BE2C (cell line): ENCODE data around the gene UBE2D2.

Source experiments
- DNase-seq: peaks from one replicate; pipeline ENCODE4 v3.0.0-alpha.2; 2020
- H3K27me3 ChIP-seq: fragments of 250-450 bp; sonication (Bioruptor Pico); 2 replicates; pipeline ENCODE4 v1.5.1; 2020; ENCODE audit warnings: mild to moderate bottlenecking
- H3K36me3 ChIP-seq: fragments of 250-450 bp; sonication (Bioruptor Pico); 2 replicates; pipeline ENCODE4 v1.5.1; 2020; ENCODE audit warnings: mild to moderate bottlenecking
- H3K4me1 ChIP-seq: fragments of 250-450 bp; sonication (Bioruptor Pico); 2 replicates; pipeline ENCODE4 v1.5.1; 2020
- H3K4me3 ChIP-seq: 2 replicates; pipeline ENCODE4 v1.5.1; 2011; ENCODE audit warnings: low read depth, low read length
- H3K9me3 ChIP-seq: fragments of 250-450 bp; sonication (Bioruptor Pico); 2 replicates; pipeline ENCODE4 v1.5.1; 2020
- CTCF ChIP-seq: IDR thresholded peaks from 2 replicates; pipeline ENCODE4 v1.5.1; 2012; ENCODE audit warnings: mild to moderate bottlenecking, low read depth, low read length

The UBE2D2 gene

DNA sequence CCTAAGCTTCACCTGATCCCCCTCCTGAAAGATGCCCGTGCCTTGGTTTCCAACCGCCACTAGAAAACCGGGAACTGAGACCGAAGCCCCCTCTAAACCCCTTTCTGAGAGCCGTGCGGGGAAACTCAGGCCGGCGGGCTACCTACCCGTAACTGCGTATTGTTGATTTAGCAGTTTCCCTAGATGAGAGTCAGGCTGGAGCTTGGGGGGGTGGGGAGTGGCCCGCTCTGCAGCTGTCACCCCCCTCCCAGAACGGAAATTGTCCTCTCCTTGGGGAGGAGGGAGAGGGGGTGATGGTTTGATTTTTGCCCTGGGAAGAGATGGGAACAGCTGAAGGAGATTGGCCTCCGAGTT is 89.5 kb downstream of the UBE2D2 start:
- Histone ChIP-seq H3K9me3 (no peaks in the 10 kb centered on the region), H3K4me3 (peak overlapping the region; percentile 96), H3K27me3 (no peaks in the 10 kb centered on the region), H3K36me3 (0 out of 2 replicates have a peak, but pooled peaks cover 4% of the 10 kb centered on the region), H3K4me1 (peaks cover 45% of the 10 kb centered on the region)
- DNase-seq = no peak
- TF ChIP-seq CTCF = no peak

DNA sequence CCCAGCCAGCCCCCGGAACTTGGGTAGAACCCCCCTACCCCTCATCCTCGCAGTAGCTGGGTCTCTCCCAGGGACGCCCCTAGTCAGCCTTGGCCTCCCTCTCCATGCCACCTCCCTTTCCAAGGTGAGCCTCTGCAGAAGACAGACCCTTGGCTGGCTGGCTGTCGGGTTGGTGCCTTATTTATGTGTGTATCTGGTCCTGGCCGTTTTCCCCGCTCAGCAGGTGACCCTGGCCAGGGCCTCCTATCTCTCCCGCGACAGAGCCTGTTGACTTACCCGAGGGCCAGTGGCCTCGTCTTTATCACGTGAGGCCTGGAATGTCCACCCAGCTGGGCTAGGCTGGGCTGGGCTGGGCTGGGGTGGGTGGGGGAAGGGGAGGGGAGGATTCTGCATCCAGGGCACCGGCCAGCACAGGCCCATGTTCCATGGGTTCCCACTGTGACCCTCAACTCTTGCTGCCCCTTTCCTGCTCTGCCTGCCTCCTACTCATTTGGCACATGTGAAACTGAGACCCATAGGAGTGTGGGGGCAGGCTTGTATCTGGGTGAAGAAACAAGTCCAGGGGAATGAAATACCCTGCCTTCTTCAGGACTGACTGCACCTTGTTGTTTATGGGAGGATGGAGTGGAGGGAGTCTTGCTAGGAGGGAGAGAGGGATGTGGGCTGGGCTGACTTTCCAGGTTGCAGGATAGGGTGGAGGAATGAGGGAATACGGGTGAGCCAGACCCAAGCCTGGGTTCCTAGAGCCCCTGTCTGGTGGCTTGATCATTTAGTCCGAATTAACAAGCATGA is 90.1 kb downstream of the UBE2D2 start:
- Histone ChIP-seq H3K36me3 (0 out of 2 replicates have a peak, but pooled peaks cover 4% of the 10 kb centered on the region), H3K4me1 (peaks cover 50% of the 10 kb centered on the region), H3K4me3 (peak overlapping the region; percentile 96), H3K9me3 (no peaks in the 10 kb centered on the region), H3K27me3 (no peaks in the 10 kb centered on the region)
- DNase-seq = peak; percentile 52
- no peak for TF ChIP-seq CTCF

DNA sequence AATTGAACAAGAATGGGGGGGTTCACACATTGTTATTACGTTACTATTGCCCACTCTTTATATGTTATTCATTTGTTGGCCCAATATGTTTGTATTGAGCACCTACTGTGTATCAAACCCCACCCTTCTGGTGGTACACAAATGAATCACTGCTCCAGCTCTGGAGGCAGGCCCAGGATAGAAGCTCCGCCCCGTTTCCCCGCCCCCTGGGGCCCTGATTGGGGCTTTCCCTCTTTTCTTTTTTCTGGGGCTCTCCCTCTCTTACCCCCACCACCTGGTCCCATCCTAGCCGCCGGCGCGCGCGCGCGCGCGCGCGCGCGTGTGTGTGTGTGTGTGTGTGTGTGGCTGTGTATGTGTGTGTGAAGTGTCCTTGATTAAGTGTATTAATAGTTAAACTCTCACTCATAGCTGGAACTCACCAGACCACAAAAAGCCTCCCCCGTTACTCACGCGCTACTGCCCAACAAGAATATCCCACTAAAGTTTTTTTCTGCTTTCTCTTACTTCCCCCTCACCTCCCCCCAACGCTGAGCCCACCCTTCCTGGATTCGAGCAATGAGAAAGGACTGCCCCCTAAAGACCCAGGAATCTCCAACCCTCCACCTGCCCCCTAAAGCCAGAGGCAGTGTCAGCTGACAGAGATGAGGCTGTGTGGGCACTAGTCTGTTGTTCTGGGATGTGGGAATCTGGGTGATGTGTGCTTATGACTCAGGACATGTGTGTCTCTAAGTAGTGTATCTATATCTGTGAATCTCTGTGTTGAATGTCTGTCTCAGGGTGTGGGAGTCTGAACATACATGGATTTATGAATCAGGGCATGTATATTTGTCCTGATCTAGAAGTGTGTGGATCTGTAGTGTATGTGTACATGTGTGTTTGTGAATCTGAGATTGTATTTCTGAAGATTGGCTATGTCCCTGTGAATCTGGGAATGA is 91.0 kb downstream of the UBE2D2 start:
- TF ChIP-seq CTCF = no peak
- Histone ChIP-seq H3K9me3 (no peaks in the 10 kb centered on the region), H3K4me3 (peak overlapping the region; percentile 96), H3K36me3 (0 out of 2 replicates have a peak, but pooled peaks cover 4% of the 10 kb centered on the region), H3K27me3 (no peaks in the 10 kb centered on the region), H3K4me1 (peaks cover 49% of the 10 kb centered on the region)
- peak; percentile 90 for DNase-seq

GRCh38 chr5:139652788-139653241 is 91.7 kb downstream of the UBE2D2 start:
- TF ChIP-seq CTCF = no peak
- 0 out of 2 replicates have a peak, but pooled peaks cover 4% of the 10 kb centered on the region for H3K36me3 ChIP-seq
- DNase-seq = no peak
- peak overlapping the region; percentile 96 for H3K4me3 ChIP-seq
- no peaks in the 10 kb centered on the region for H3K27me3 ChIP-seq
- no peaks in the 10 kb centered on the region for H3K9me3 ChIP-seq
- peaks cover 47% of the 10 kb centered on the region for H3K4me1 ChIP-seq

DNA sequence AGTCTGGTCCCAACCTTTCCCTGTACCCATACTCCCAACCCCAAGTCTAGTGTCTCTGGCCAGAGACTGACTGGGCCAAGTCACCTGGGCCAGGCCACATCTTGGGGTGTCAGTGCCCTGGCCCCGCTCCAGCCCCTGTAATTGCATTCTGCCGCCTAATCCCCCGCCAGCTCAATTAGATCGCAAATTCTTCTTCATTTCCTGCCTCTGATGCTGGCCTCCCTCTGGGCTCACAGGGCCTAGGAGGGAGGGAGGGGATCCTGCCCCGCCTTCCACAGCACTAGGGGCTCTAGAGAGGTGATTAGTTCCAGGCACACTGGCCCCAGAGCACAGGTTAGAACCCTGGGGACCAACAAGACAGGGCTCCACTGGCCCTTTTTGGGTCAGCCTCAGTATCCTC is 92.5 kb downstream of the UBE2D2 start:
- no peak for TF ChIP-seq CTCF
- H3K9me3 ChIP-seq = no peaks in the 10 kb centered on the region
- H3K4me1 ChIP-seq = peaks cover 51% of the 10 kb centered on the region
- 0 out of 2 replicates have a peak, but pooled peaks cover 4% of the 10 kb centered on the region for H3K36me3 ChIP-seq
- no peak overlapping the region for H3K4me3 ChIP-seq
- H3K27me3 ChIP-seq = no peaks in the 10 kb centered on the region
- DNase-seq = no peak
